WTC11 (cell line): Measurements from ENCODE around the gene CLCN4.

Experiments used
- ESRRA ChIP-seq: sonication (generic); formaldehyde crosslinking; IDR thresholded peaks from 2 replicates; pipeline ENCODE4 v1.8.1; 2022; ENCODE audit warnings: mild to moderate bottlenecking, missing genetic modification reagents, borderline replicate concordance
- TF ChIP-seq, protein P1 (sequence below): fragments of 200-600 bp; IDR thresholded peaks from 2 replicates; pipeline ENCODE4 v1.8.0; 2022; ENCODE audit warnings: antibody characterized with exemption
- TF ChIP-seq, protein P2 (sequence below): sonication (generic); formaldehyde crosslinking; IDR thresholded peaks from 2 replicates; pipeline ENCODE4 v1.8.1; 2022; ENCODE audit warnings: low read depth, missing genetic modification reagents, borderline replicate concordance
- TF ChIP-seq, protein P3 (sequence below): sonication (generic); formaldehyde crosslinking; conservative IDR thresholded peaks from 2 replicates; pipeline ENCODE4 v1.8.1; 2023; ENCODE audit warnings: mild to moderate bottlenecking, low read depth, missing genetic modification reagents, moderate library complexity
- TF ChIP-seq, protein P4 (sequence below): sonication (generic); formaldehyde crosslinking; IDR thresholded peaks from 2 replicates; pipeline ENCODE4 v1.8.1; 2022; ENCODE audit warnings: low read depth, mild to moderate bottlenecking, moderate library complexity, missing genetic modification reagents, borderline replicate concordance

DNA sequence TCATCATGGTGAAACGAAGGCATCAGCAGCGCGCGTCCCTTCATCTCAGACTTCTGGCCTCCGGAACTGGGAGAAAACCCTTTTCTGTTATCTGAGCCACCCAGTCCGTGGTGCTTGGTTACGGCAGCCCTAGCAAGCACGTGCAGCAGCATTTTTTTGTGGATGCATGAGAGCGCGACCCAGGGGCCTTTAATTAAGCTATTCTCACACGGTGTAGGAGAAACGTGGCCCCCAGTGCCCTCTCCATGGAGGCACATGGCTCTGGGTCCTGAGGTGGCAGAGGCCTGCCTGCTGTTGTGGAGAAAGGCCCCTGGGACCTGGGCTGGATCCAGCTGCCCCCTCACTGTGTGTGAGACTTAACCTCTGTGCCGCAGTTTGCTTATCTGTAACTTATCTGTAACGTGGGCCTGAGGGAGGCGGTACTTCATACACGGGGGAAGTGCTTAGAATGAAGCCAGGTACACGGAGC, 9.5 kb downstream of the CLCN4 start:
- TF ChIP-seq, protein P1, sequence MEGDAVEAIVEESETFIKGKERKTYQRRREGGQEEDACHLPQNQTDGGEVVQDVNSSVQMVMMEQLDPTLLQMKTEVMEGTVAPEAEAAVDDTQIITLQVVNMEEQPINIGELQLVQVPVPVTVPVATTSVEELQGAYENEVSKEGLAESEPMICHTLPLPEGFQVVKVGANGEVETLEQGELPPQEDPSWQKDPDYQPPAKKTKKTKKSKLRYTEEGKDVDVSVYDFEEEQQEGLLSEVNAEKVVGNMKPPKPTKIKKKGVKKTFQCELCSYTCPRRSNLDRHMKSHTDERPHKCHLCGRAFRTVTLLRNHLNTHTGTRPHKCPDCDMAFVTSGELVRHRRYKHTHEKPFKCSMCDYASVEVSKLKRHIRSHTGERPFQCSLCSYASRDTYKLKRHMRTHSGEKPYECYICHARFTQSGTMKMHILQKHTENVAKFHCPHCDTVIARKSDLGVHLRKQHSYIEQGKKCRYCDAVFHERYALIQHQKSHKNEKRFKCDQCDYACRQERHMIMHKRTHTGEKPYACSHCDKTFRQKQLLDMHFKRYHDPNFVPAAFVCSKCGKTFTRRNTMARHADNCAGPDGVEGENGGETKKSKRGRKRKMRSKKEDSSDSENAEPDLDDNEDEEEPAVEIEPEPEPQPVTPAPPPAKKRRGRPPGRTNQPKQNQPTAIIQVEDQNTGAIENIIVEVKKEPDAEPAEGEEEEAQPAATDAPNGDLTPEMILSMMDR: no peak
- TF ChIP-seq, protein P2, sequence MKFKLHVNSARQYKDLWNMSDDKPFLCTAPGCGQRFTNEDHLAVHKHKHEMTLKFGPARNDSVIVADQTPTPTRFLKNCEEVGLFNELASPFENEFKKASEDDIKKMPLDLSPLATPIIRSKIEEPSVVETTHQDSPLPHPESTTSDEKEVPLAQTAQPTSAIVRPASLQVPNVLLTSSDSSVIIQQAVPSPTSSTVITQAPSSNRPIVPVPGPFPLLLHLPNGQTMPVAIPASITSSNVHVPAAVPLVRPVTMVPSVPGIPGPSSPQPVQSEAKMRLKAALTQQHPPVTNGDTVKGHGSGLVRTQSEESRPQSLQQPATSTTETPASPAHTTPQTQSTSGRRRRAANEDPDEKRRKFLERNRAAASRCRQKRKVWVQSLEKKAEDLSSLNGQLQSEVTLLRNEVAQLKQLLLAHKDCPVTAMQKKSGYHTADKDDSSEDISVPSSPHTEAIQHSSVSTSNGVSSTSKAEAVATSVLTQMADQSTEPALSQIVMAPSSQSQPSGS (CRISPR knock-in tag): no peak
- no peak for TF ChIP-seq ESRRA (CRISPR knock-in tag)
- TF ChIP-seq, protein P3, sequence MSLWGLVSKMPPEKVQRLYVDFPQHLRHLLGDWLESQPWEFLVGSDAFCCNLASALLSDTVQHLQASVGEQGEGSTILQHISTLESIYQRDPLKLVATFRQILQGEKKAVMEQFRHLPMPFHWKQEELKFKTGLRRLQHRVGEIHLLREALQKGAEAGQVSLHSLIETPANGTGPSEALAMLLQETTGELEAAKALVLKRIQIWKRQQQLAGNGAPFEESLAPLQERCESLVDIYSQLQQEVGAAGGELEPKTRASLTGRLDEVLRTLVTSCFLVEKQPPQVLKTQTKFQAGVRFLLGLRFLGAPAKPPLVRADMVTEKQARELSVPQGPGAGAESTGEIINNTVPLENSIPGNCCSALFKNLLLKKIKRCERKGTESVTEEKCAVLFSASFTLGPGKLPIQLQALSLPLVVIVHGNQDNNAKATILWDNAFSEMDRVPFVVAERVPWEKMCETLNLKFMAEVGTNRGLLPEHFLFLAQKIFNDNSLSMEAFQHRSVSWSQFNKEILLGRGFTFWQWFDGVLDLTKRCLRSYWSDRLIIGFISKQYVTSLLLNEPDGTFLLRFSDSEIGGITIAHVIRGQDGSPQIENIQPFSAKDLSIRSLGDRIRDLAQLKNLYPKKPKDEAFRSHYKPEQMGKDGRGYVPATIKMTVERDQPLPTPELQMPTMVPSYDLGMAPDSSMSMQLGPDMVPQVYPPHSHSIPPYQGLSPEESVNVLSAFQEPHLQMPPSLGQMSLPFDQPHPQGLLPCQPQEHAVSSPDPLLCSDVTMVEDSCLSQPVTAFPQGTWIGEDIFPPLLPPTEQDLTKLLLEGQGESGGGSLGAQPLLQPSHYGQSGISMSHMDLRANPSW (CRISPR knock-in tag): no peak
- TF ChIP-seq, protein P4, sequence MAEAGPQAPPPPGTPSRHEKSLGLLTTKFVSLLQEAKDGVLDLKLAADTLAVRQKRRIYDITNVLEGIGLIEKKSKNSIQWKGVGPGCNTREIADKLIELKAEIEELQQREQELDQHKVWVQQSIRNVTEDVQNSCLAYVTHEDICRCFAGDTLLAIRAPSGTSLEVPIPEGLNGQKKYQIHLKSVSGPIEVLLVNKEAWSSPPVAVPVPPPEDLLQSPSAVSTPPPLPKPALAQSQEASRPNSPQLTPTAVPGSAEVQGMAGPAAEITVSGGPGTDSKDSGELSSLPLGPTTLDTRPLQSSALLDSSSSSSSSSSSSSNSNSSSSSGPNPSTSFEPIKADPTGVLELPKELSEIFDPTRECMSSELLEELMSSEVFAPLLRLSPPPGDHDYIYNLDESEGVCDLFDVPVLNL: no peak
